GM23338 (cell line): ENCODE data around the gene UCK1. TPM values are rescaled to one million over a fixed set of nuclear protein-coding genes. Genes with fewer than 3 reads are reported as not detected.

Experiments used
- ATAC-seq: fragments of 200-7000 bp; cut with Tn5 transposase; 3 replicates; pipeline ENCODE4 v1.9.1; 2020
- DNase-seq: peaks from one replicate; pipeline ENCODE4 v3.0.0-alpha.2; 2015; ENCODE audit warnings: low spot score
- H2AFZ ChIP-seq: fragments of 200-600 bp; sonication (generic); 2 replicates; pipeline ENCODE4 v1.8.0; 2016; ENCODE audit warnings: antibody characterized with exemption, mild to moderate bottlenecking, moderate library complexity
- H3F3A ChIP-seq: fragments of 200-600 bp; sonication (generic); replicated peaks from 2 replicates; pipeline ENCODE4 v1.8.0; 2017; ENCODE audit warnings: antibody characterized with exemption, mixed run types, low read depth
- H3K27ac ChIP-seq: fragments of 200-600 bp; sonication (generic); 2 replicates; pipeline ENCODE4 v1.6.1; 2016; ENCODE audit warnings: low read depth
- H3K27me3 ChIP-seq: fragments of 200-600 bp; sonication (generic); 2 replicates; pipeline ENCODE4 v1.8.0; 2016; ENCODE audit warnings: mild to moderate bottlenecking, mixed run types, moderate library complexity; ENCODE audit not compliant: insufficient read depth
- H3K36me3 ChIP-seq: fragments of 200-600 bp; sonication (generic); 2 replicates; pipeline ENCODE4 v1.8.0; 2016; ENCODE audit warnings: mild to moderate bottlenecking; ENCODE audit not compliant: insufficient read depth
- H3K4me1 ChIP-seq: fragments of 200-600 bp; sonication (generic); 2 replicates; pipeline ENCODE4 v1.8.0; 2016; ENCODE audit warnings: mild to moderate bottlenecking, moderate library complexity; ENCODE audit not compliant: insufficient read depth
- H3K4me2 ChIP-seq: fragments of 200-600 bp; sonication (generic); 2 replicates; pipeline ENCODE4 v1.7.1; 2017; ENCODE audit warnings: mixed run types
- H3K4me3 ChIP-seq: fragments of 200-600 bp; sonication (generic); 2 replicates; pipeline ENCODE4 v1.6.1; 2016; ENCODE audit warnings: mixed run types
- H3K79me2 ChIP-seq: fragments of 200-600 bp; sonication (generic); replicated peaks from 2 replicates; pipeline ENCODE4 v1.8.0; 2017; ENCODE audit warnings: mild to moderate bottlenecking; ENCODE audit not compliant: insufficient read depth
- H3K9me2 ChIP-seq: fragments of 200-600 bp; sonication (generic); 2 replicates; pipeline ENCODE4 v1.8.0; 2017; ENCODE audit not compliant: insufficient read depth
- H4K20me1 ChIP-seq: fragments of 200-600 bp; sonication (generic); replicated peaks from 2 replicates; pipeline ENCODE4 v1.8.0; 2017; ENCODE audit warnings: mild to moderate bottlenecking; ENCODE audit not compliant: insufficient read depth
- H3K27ac Mint-ChIP-seq: 2 replicates; pipeline ENCODE4 v1.8.0; 2020; ENCODE audit warnings: inconsistent platforms, mild to moderate bottlenecking, moderate library complexity, mixed read lengths
- H3K27me3 Mint-ChIP-seq: 3 replicates; pipeline ENCODE4 v1.8.0; 2022; ENCODE audit warnings: low read depth, mild to moderate bottlenecking, moderate library complexity, mixed read lengths, inconsistent platforms; ENCODE audit not compliant: insufficient read depth, poor library complexity
- H3K36me3 Mint-ChIP-seq: 3 replicates; pipeline ENCODE4 v1.8.0; 2021; ENCODE audit warnings: low read depth, mild to moderate bottlenecking, inconsistent platforms, moderate library complexity, mixed read lengths
- H3K4me1 Mint-ChIP-seq: 3 replicates; pipeline ENCODE4 v1.8.0; 2020; ENCODE audit warnings: mild to moderate bottlenecking, inconsistent platforms, mixed read lengths
- H3K4me3 Mint-ChIP-seq: 3 replicates; pipeline ENCODE4 v1.8.0; 2021; ENCODE audit warnings: moderate library complexity, mild to moderate bottlenecking, inconsistent platforms, mixed read lengths
- H3K9me3 Mint-ChIP-seq: 3 replicates; pipeline ENCODE4 v1.8.0; 2020; ENCODE audit warnings: moderate library complexity, mild to moderate bottlenecking, inconsistent platforms, mixed read lengths
- EZH2 ChIP-seq: fragments of 200-600 bp; sonication (generic); IDR thresholded peaks from one replicate; pipeline ENCODE4 v1.8.0; 2017; ENCODE audit warnings: antibody characterized with exemption, mild to moderate bottlenecking, low read depth; ENCODE audit not compliant: unreplicated experiment
- JUNB ChIP-seq: IDR thresholded peaks from one replicate; pipeline ENCODE4 v1.6.1; 2016; ENCODE audit warnings: antibody characterized with exemption; ENCODE audit not compliant: unreplicated experiment
- NANOG ChIP-seq: IDR thresholded peaks from 2 replicates; pipeline ENCODE4 v1.6.1; 2016; ENCODE audit warnings: antibody characterized with exemption, borderline replicate concordance
- POLR2AphosphoS5 ChIP-seq: IDR thresholded peaks from 2 replicates; pipeline ENCODE4 v1.6.1; 2016; ENCODE audit warnings: antibody characterized with exemption, low read depth
- ZNF331 ChIP-seq: fragments of 250-450 bp; sonication (Bioruptor Pico); IDR thresholded peaks from 2 replicates; pipeline ENCODE4 v1.5.0; 2020; ENCODE audit warnings: low read depth, mild to moderate bottlenecking, moderate library complexity
- polyA plus RNA-seq: library from polyadenylated mRNA; unstranded; fragments of >200 nt; fragmentation: Nextera tagmentation; extraction: Ambion mirVana; gene quantifications from 2 replicates; pipeline ENCODE4 v1.2.1, GENCODE V29; 2016
- total RNA-seq: library from RNA; depleted of rRNA; stranded (reverse); fragments of >200 nt; shearing (Covaris generic); gene quantifications from 2 replicates; pipeline ENCODE4 v1.2.3, GENCODE V29; 2014
- TF ChIP-seq, protein P1 (sequence below): fragments of 250-450 bp; sonication (Bioruptor Pico); IDR thresholded peaks from 2 replicates; pipeline ENCODE4 v1.5.0; 2020; ENCODE audit warnings: mild to moderate bottlenecking, moderate library complexity
- TF ChIP-seq, protein P2 (sequence below): IDR thresholded peaks from one replicate; pipeline ENCODE4 v1.6.1; 2018; ENCODE audit warnings: antibody characterized with exemption; ENCODE audit not compliant: unreplicated experiment

Gene UCK1
- total and polyA plus RNA-seq, 2 experiments from 2014 or later, result 23.4 to 35.9 TPM

DNA sequence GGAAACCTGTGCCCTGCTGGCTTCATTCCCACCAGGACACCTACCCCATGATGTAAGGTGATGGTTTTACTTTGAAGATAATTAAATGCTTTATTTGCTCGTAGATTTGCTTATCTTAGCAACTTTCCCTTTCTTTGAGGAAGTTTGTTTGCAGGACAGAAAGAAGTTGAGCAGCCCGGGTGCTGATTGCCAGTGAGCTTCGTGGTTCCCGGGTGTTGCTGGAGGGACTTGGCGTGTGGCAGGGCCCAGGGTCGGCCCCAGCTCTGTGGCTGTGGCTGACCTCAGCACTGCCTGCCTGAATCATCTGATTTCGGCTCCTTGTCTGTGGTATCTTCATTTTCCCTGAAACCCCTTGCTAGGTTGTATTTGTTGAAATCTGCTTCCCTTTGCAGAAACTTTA, 19.6 kb downstream of the UCK1 start:
- Histone ChIP-seq H3K79me2 (no peaks in the 10 kb centered on the region), H3K9me2 (no peaks in the 10 kb centered on the region), H2AFZ (no peak overlapping the region), H3K4me3 (no peak overlapping the region), H4K20me1 (no peaks in the 10 kb centered on the region), H3K27ac (no peak overlapping the region), H3K4me2 (no peak overlapping the region), H3K4me1 (no peaks in the 10 kb centered on the region), H3K27me3 (no peaks in the 10 kb centered on the region), H3K36me3 (peaks cover 13% of the 10 kb centered on the region), H3F3A (peaks cover 7% of the 10 kb centered on the region; the same call in 1 of the 2 replicates)
- Mint-ChIP-seq H3K27me3 (peaks cover 6% of the 10 kb centered on the region), H3K4me3 (no peak overlapping the region), H3K36me3 (peaks cover 42% of the 10 kb centered on the region), H3K9me3 (no peaks in the 10 kb centered on the region), H3K27ac (no peak overlapping the region), H3K4me1 (no peaks in the 10 kb centered on the region)
- DNase-seq (no peak), ATAC-seq (no peak)
- TF ChIP-seq NANOG (no peak), JUNB (no peak), ZNF331 (CRISPR knock-in tag) (no peak), POLR2AphosphoS5 (no peak), EZH2 (no peak)
- TF ChIP-seq, protein P1, sequence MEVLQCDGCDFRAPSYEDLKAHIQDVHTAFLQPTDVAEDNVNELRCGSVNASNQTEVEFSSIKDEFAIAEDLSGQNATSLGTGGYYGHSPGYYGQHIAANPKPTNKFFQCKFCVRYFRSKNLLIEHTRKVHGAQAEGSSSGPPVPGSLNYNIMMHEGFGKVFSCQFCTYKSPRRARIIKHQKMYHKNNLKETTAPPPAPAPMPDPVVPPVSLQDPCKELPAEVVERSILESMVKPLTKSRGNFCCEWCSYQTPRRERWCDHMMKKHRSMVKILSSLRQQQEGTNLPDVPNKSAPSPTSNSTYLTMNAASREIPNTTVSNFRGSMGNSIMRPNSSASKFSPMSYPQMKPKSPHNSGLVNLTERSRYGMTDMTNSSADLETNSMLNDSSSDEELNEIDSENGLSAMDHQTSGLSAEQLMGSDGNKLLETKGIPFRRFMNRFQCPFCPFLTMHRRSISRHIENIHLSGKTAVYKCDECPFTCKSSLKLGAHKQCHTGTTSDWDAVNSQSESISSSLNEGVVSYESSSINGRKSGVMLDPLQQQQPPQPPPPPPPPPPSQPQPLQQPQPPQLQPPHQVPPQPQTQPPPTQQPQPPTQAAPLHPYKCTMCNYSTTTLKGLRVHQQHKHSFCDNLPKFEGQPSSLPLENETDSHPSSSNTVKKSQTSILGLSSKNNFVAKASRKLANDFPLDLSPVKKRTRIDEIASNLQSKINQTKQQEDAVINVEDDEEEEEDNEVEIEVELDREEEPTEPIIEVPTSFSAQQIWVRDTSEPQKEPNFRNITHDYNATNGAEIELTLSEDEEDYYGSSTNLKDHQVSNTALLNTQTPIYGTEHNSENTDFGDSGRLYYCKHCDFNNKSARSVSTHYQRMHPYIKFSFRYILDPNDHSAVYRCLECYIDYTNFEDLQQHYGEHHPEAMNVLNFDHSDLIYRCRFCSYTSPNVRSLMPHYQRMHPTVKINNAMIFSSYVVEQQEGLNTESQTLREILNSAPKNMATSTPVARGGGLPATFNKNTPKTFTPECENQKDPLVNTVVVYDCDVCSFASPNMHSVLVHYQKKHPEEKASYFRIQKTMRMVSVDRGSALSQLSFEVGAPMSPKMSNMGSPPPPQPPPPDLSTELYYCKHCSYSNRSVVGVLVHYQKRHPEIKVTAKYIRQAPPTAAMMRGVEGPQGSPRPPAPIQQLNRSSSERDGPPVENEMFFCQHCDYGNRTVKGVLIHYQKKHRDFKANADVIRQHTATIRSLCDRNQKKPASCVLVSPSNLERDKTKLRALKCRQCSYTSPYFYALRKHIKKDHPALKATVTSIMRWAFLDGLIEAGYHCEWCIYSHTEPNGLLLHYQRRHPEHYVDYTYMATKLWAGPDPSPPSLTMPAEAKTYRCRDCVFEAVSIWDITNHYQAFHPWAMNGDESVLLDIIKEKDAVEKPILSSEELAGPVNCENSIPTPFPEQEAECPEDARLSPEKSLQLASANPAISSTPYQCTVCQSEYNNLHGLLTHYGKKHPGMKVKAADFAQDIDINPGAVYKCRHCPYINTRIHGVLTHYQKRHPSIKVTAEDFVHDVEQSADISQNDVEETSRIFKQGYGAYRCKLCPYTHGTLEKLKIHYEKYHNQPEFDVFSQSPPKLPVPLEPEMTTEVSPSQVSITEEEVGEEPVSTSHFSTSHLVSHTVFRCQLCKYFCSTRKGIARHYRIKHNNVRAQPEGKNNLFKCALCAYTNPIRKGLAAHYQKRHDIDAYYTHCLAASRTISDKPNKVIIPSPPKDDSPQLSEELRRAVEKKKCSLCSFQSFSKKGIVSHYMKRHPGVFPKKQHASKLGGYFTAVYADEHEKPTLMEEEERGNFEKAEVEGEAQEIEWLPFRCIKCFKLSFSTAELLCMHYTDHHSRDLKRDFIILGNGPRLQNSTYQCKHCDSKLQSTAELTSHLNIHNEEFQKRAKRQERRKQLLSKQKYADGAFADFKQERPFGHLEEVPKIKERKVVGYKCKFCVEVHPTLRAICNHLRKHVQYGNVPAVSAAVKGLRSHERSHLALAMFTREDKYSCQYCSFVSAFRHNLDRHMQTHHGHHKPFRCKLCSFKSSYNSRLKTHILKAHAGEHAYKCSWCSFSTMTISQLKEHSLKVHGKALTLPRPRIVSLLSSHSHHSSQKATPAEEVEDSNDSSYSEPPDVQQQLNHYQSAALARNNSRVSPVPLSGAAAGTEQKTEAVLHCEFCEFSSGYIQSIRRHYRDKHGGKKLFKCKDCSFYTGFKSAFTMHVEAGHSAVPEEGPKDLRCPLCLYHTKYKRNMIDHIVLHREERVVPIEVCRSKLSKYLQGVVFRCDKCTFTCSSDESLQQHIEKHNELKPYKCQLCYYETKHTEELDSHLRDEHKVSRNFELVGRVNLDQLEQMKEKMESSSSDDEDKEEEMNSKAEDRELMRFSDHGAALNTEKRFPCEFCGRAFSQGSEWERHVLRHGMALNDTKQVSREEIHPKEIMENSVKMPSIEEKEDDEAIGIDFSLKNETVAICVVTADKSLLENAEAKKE, result no peak
- TF ChIP-seq, protein P2, sequence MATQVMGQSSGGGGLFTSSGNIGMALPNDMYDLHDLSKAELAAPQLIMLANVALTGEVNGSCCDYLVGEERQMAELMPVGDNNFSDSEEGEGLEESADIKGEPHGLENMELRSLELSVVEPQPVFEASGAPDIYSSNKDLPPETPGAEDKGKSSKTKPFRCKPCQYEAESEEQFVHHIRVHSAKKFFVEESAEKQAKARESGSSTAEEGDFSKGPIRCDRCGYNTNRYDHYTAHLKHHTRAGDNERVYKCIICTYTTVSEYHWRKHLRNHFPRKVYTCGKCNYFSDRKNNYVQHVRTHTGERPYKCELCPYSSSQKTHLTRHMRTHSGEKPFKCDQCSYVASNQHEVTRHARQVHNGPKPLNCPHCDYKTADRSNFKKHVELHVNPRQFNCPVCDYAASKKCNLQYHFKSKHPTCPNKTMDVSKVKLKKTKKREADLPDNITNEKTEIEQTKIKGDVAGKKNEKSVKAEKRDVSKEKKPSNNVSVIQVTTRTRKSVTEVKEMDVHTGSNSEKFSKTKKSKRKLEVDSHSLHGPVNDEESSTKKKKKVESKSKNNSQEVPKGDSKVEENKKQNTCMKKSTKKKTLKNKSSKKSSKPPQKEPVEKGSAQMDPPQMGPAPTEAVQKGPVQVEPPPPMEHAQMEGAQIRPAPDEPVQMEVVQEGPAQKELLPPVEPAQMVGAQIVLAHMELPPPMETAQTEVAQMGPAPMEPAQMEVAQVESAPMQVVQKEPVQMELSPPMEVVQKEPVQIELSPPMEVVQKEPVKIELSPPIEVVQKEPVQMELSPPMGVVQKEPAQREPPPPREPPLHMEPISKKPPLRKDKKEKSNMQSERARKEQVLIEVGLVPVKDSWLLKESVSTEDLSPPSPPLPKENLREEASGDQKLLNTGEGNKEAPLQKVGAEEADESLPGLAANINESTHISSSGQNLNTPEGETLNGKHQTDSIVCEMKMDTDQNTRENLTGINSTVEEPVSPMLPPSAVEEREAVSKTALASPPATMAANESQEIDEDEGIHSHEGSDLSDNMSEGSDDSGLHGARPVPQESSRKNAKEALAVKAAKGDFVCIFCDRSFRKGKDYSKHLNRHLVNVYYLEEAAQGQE, result no peak
